Measurements from ENCODE around the gene LRP1B.

GRCh38 chr2:140363131-140363530 lies 1767.7 kb downstream of the LRP1B start:
- TF ChIP-seq CTCF (conservative IDR thresholded peaks at IDR 0.05; ENCODE audit: low read length) (no peak), EZH2phosphoT487 (IDR thresholded peaks at IDR 0.05; ENCODE audit: borderline replicate concordance) (no peak)
